ENCODE data around the gene WWP2.
"Not testable (repeated sequence)": the region's sequence is repeated elsewhere in the genome, so short reads cannot be mapped to it uniquely, and the experiment has no call there.

WWP2 gene

DNA sequence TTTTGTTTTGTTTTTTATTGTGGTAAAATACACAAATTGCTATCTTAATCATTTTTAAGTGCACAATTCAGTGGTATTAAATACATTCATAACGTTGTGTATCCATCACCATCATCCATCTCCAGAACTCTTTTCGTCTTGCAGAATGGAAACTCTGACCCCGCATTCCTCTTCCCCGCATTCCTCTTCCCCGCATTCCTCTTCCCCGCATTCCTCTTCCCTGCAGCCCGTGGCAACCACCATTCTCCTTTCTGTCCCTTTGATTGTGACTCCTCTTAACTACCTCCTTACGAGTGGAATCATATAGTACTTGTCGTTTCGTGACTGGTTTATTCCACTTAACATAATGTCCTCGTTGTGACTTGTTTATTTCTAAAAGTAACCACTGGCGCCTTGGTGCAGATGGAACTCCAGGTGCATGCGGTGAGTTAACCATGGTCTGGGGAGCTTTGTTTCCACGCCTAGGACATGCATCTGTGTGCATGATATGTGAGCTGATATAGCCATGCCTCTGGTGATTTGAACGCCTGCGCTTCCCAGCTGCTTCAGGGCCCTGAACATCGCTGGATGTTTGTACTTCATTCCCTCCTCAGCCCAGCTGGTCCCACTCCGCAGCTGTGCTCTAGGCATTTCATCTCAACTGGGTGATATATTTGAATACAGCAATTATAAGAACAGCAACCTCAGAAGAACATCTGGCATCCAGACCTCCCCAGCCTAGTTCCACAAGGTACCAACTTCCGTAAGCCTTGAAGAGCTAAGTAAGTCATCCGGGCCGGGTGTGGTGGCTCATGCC, 181.3 kb downstream of the WWP2 start:
- DNase-seq (ENCODE audit: low read depth), result not testable (repeated sequence)

DNA sequence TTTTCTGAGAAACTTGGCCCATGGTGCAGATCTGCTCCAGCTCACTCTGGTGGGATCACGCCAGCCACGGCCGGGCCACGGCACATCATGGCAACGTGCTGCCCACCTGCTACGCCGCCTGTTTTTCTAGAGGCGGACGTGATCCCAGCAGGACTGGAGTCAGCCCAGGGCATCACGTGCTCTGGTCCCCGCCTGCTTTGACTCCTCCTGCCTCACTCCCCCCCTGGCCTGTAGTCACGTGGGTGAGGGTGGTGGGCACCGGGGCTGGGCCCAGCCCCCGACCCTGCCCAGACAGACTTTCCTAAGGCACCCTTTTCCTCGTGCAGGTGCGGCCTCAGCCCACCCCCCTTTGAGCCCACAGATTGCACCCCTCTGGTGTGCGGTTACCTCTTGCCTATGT, 188.3 kb downstream of the WWP2 start:
- not testable (repeated sequence) for DNase-seq (ENCODE audit: low read depth)

DNA sequence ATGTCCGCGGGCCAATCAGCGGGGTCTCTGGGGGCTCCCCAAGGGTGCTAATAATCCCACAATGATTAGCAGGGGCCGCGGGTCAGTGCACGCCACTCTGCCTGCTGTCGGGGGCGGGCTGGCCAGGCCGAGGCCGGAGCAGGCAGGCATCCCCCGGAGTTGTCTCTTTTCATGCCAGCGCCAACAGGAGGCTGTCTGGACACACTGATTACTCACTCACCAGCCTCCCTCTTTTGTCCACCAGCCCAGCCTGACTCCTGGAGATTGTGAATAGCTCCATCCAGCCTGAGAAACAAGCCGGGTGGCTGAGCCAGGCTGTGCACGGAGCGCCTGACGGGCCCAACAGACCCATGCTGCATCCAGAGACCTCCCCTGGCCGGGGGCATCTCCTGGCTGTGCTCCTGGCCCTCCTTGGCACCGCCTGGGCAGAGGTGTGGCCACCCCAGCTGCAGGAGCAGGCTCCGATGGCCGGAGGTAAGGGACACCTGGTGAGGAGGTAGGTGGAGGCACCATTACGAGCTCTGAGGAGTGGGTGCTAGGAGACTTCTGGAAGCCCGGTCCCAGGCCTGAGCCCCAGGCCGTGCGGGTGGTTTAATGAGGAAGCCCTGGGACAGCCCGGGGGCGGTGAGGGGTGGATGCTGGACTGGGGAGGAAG, 189.0 kb downstream of the WWP2 start, which contains the start of gene CLEC18A:
CLEC18A (plus strand) TSS at position 318 of the 655 bp plus-strand sequence; CDS start at position 351, 33 bp downstream.
- DNase-seq (ENCODE audit: low read depth), result not testable (repeated sequence)

DNA sequence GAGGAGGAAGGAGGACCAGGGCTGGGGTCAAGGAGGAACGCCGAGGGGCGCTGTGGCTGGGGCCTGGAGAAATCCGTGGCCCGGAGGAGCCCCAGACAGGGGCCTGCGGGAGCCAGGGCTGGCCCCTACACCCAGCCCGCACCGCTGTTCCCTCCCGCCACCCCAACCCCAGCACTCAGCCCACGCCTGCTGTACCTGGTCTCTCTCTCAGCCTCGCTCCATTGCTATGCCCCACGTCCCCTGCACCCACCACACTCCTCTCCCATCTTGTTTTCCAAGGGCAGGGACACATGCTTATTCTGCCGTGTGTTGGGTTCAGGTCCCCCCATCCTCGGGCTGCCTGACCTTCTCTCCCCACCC, 189.5 kb downstream of the WWP2 start:
- not testable (repeated sequence) for DNase-seq (ENCODE audit: low read depth)

DNA sequence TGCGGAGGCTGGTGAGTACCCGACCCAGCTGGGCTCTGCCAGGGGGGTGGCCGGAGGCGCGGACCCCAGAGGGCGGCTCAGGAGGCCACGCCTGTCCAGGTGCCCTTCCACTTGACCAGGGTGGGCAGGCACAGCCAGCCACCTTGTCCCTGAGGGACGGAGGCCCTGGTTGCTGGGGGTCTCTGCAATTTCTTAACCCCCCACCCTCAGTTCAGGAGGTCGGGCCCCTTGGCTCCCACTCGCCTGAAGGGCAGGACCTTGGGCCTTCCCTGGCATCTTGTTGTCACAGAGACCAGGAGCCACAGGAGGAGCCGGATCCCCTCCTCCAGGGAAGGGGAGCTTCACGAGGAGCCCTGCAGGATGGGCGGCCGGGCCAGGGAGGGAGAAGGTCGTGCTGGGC, 190.0 kb downstream of the WWP2 start:
- DNase-seq (ENCODE audit: low read depth), result not testable (repeated sequence)

DNA sequence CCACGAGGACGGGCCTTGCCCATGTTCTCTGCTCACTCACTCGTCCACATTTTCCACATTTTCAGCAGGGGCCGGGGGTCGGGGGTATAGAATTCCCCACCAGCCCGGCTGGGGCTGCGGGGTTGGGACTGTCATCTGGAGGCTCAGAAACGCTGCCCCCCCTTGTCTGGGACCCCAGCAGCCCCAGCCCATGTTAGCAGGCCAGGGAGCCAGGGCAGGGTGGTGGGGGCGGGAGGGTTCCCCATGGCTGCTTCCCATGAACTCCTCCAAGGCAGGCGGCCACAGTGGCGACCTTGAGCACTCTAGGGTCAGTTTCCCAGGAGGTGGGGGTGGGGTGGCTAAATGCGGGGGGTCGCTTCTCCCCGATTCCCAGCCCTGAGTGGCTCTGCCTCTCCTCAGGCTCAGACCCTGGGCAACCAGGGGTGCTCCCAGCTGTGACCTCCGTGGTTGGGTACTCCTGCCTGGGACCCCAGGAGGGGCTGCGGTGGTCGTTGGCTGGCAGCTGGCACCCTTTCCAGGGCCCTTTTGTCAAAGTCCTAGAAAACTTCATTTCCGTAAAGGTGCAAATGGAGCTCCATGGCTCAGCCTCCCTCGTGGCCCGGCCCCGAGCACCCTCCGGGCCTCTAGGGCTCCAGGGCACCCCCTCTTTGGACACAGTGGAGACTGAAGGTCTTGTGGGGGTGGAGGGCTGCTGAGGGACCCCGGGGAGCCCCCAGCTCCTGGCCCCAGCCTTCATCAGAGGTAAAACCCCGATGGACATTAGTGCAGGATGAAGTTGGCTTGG, 190.6 kb downstream of the WWP2 start:
- not testable (repeated sequence) for DNase-seq (ENCODE audit: low read depth)

DNA sequence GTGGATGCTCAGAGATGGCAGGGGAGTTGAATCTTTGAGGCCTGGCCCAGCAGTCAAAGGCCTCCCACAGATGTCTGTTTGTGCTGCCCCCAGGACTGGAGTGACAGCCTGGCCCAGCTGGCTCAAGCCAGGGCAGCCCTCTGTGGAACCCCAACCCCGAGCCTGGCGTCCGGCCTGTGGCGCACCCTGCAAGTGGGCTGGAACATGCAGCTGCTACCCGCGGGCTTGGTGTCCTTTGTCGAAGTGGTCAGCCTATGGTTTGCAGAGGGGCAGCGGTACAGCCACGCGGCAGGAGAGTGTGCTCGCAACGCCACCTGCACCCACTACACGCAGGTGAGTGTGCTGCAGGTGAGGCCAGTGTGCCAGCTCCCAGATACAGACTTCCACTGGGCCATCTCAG, 192.1 kb downstream of the WWP2 start:
- not testable (repeated sequence) for DNase-seq (ENCODE audit: low read depth)

DNA sequence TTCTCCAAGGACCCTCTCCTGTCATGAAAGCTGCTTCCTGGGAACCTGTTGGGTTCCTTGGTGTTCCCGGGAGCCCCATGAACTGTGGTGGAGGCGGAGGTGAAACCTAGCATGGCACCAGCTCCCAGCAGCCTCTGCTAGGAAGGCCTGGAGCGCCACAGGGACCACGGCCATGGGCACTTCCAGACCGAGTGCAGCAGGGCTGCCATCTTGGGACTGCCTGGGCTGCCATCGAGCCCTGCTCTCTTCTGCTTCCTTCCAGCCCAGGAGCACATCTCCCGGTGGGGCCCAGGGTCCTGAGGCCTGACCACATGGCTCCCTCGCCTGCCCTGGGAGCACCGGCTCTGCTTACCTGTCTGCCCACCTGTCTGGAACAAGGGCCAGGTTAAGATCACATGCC, 201.2 kb downstream of the WWP2 start:
- not testable (repeated sequence) for DNase-seq (ENCODE audit: low read depth)

DNA sequence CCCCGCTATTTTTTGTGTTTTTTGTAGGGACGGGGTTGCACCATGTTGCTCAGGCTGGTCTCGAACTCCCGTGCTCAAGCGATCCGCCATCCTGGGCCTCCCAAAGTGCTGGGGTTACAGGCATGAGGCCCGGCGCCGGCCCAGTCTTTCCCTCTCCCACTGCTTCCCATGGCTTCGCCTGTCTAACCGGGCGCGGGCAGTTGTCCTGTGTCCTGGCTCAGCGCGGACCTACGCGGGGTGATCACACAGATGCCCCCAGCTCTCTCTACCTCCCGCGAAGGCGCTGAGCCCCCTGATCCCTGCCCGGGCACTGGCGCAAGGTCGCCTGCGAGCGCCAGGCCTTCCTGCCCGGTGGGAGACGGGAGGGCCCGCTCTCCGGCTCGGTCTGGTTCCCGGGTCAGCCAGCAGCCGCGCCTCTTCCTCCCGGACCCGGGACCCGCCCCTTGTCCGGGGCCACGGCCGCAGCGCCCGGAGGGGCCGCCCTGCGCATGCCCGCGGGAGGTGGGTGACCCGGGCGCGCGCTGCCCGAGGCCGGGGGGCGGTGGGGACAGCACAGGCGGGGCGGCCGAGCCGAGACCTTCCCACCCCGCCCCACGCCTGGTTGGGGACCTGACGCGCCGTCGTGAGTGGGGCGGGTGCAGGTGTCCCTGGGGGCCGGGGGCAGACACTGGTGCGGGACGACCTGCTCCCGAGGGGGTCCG, 203.0 kb downstream of the WWP2 start:
- not testable (repeated sequence) for DNase-seq (ENCODE audit: low read depth)

DNA sequence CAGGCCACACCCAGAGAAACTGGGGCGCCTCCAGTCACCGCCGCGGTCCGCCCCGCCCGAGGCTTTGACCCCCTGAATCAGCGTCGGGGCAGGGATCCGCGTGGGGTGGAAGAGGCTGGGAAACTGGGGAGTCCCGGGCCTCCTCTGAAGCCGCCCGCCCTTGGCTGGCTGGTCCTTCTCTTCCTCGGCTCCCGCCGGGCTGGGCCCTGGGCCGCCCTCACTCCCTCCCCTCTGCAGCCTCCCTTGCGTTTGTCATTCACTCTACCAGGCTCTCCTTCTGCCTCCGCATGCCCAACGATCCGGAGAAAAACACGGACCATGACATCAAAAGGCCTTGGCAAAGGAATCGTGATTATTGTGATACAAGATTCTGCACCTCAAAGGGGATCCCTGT, 203.5 kb downstream of the WWP2 start:
- not testable (repeated sequence) for DNase-seq (ENCODE audit: low read depth)

DNA sequence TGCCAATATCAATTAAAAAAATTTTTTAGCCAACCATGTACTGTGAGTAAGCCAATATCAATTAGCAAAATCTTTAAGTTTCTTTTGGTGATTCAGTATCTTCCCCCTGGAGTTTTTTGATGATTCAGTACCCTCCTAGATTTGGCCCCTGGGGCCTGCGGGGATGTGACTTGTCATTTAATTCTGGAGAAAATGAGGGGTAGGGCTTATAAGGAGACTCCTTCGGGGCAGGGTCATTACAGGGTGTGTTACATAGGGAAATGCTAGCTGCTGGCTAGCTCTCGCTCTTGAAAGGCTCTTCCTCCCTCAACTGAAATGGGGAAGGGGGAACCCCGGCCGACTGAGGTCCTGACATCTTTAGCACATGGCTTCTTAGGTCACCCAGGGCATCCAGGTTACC, 205.6 kb downstream of the WWP2 start:
- not testable (repeated sequence) for DNase-seq (ENCODE audit: low read depth)

DNA sequence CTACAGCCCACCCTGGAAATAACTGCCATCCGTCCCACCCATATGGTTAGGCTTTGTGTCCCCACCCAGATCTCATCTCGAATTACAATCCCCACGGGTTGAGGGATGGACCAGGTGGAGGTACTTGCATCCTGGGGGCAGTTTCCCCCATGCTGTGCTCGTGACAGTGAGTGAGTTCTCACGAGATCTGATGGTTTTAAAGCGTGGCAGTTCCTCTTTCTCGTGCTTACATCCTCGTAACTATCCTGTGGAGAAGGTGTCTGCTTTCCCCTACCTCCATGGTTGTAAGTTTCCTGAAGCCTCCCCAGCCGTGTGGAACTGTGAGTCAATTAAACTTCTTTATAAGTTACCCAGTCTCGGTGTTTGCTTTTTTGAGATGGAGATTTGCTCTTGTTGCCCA, 206.0 kb downstream of the WWP2 start:
- DNase-seq (ENCODE audit: low read depth), result not testable (repeated sequence)

DNA sequence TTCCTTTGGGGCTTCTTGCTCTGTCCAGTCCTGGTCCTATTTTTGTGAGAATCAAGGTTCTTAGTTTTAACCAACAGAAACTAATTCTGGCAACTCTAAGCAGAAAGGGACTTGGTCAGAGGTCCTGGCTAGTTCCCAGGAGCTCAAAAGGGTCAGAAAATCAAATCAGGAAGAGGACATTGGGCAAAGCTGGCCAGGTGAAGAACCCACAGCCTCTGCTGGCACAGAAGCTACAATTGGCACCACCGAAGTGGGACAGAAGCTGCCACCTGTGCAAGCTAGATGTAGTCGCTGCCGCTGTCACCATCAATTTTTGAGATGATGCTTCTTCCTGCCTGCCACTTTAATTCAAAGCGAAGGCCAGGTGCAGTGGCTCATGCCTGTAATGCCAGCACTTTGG, 207.5 kb downstream of the WWP2 start:
- DNase-seq (ENCODE audit: low read depth), result not testable (repeated sequence)

DNA sequence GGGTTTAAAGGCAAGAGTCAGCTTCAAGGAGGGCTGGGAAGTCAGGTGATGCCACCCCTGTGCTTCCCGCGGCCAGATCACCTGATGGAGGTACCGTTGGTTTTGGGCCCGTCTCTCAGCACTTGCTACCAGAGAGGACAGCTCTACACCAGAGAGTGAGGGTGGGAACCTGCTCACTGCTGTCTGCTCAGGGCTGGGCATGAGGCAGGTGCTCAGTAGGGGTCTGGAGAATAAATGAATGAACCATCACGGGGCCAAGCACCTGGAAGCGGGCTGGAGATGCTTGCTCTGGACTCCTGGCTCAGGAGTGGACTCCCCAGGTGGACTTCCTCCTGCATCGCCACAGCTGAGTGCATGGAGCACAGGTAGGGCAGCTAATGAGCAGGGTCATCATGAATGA, 210.0 kb downstream of the WWP2 start:
- not testable (repeated sequence) for DNase-seq (ENCODE audit: low read depth)

DNA sequence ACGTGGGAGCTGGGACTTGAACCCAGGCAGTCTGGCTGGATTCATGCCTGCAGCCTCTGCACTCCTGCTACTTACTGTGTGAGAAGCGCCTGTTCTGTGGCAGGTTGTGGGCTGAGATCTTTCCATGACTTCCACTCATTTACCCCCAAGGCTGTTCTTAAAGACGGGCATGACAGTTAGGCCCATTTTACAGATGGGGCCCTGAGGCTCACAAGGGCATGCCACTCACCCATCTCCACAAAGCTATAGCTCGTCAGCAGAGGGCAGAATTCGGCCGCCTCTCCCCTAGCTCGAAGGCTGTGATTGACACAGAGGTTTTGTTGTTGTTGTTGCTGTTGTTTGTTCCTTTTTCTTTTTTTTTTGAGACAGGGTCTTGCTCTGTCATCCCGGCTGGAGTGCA, 210.8 kb downstream of the WWP2 start:
- DNase-seq (ENCODE audit: low read depth), result not testable (repeated sequence)

DNA sequence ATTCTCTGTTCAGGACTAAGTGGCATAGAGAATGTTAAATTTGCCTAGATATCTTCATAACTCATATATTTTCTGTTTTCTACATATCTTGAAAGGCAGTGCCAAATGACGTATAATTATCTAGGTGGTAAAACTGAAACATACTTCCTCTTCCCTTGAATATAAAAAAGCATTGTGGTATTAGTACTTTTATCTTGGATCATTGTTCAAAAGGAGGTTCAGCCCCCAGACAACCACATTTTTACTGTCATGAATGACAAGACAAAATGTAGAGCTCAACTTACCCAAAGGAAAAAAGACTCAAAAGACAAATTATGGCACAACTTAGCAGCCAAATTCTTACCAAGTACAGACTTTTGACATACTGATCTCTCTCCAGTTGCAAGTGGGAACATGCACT, 223.1 kb downstream of the WWP2 start:
- DNase-seq (ENCODE audit: low read depth), result not testable (repeated sequence)

Data from activated gamma-delta T cell treated with anti-CD3 and anti-CD28 coated beads, Interleukin-2, amount 50 U/mL, for 16 hours (primary cell).